Effector memory CD8-positive, alpha-beta T cell (primary cell): ENCODE results near the gene ACSM6.

Experiments
- ATAC-seq: fragments of 150-1000 bp; cut with Tn5 transposase; replicated peaks from 2 replicates; pipeline ENCODE4 v1.10.0; 2021; ENCODE audit warnings: mild to moderate bottlenecking, moderate library complexity
- DNase-seq, 3 experiments: peaks; one replicate each; pipeline ENCODE4 v3.0.0; 2021
- H3K27ac Mint-ChIP-seq, 2 donors: one replicate each; pipeline ENCODE4 v1.8.0; 2022; ENCODE audit warnings: mild to moderate bottlenecking in 2 of 2, mixed read lengths in 2 of 2, moderate library complexity in 2 of 2
- H3K27me3 Mint-ChIP-seq, 2 donors: one replicate each; pipeline ENCODE4 v1.8.0; 2022; ENCODE audit warnings: mixed read lengths in 2 of 2
- H3K36me3 Mint-ChIP-seq: one replicate; pipeline ENCODE4 v1.8.0; 2022; ENCODE audit warnings: mild to moderate bottlenecking, moderate library complexity, mixed read lengths; ENCODE audit not compliant: insufficient read depth
- H3K4me1 Mint-ChIP-seq, 2 donors: one replicate each; pipeline ENCODE4 v1.8.0; 2022; ENCODE audit warnings: low read depth in 2 of 2, mixed read lengths in 2 of 2
- H3K4me3 Mint-ChIP-seq, 2 donors: one replicate each; pipeline ENCODE4 v1.8.0; 2022; ENCODE audit warnings: mild to moderate bottlenecking in 2 of 2, mixed read lengths in 2 of 2, moderate library complexity in 2 of 2
- H3K9me3 Mint-ChIP-seq, 2 donors: one replicate each; pipeline ENCODE4 v1.8.0; 2022; ENCODE audit warnings: mixed read lengths in 2 of 2

Gene ACSM6

DNA sequence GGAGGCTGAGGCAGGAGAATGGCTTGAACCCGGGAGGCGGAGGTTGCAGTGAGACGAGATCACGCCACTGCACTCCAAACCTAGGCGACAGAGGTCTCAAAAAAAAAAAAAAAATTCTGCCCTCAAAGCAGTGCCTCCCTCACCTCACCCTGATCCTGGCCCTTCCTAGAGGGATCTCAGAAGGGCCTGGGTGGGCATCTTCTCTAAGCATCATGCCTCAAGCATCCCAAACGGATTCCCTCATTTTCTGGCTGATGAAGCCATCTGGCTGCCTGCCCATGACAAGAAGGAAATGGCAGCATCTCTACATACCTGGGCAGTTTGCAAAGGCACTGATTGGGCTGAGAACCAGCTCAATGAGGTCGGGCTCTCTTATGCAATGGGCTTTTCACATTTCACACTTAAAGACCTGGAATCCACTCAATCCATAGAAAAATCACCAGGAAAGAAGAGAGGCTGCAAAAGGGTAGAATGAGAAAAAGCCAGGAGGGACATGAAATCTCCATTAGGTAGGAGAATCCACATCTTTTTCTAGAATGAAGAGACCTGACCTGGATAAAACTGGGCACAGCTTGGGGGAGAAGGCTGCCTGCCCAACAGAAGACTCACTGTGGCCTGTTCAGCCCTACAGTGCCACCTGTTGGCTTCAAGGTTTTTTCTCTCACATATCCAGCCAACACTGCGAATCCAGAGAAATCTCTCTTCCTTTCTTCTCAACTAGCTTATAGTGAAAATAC is 48.7 kb downstream of the ACSM6 start:
- peaks cover 0 to 15% of the 10 kb centered on the region in 2 donors for H3K27me3 Mint-ChIP-seq
- ATAC-seq (no peak), DNase-seq (no peak)
- H3K4me1 Mint-ChIP-seq, result peaks cover 3% of the 10 kb centered on the region in 2 donors
- H3K36me3 Mint-ChIP-seq, result no peaks in the 10 kb centered on the region
- H3K9me3 Mint-ChIP-seq, result no peaks in the 10 kb centered on the region
- no peak overlapping the region for H3K27ac Mint-ChIP-seq
- no peak overlapping the region for H3K4me3 Mint-ChIP-seq

DNA sequence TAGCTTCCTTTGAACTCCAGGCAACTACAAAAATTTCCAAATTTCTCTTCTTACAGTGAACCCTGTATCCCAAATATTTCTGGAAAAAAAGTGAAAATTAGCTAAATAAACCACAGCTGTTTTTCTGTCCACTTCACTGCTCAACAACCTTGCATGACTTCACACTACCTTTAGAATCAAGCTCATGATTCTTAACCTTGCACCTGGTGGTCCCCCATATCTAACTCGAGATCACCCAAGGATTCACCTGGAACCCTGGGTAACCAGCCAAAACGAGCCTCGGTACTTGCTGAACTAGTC is 49.2 kb downstream of the ACSM6 start:
- Mint-ChIP-seq H3K4me3 (no peak overlapping the region), H3K4me1 (peaks cover 3% of the 10 kb centered on the region in 2 donors), H3K27ac (no peak overlapping the region), H3K9me3 (no peaks in the 10 kb centered on the region), H3K27me3 (peaks cover 0 to 15% of the 10 kb centered on the region in 2 donors), H3K36me3 (no peaks in the 10 kb centered on the region)
- ATAC-seq (no peak), DNase-seq (no peak)

DNA sequence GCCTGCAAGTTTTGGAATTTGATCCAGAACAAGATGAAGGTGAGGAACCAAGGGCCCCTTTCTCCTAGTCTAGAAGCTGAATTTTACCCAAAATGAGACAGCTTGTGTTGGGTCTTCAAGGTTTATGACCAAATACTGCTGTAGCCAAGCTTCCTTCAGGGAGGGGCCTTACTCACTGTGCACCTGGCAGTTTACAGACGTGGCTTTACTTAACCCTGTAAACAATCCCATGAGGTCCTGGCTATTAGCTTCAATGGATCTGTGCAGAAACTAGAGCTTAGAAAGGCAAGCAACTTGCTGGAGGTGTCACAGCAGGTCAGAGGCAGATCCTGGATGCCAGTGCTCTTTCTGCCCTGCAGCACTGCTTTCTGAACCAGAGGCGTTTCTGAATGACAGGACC is 50.1 kb downstream of the ACSM6 start:
- ATAC-seq, result no peak
- Mint-ChIP-seq H3K27me3 (peaks cover 0 to 15% of the 10 kb centered on the region in 2 donors), H3K36me3 (no peaks in the 10 kb centered on the region), H3K27ac (no peak overlapping the region), H3K9me3 (no peaks in the 10 kb centered on the region), H3K4me1 (peaks cover 3% of the 10 kb centered on the region in 2 donors), H3K4me3 (no peak overlapping the region)
- DNase-seq, result no peak

DNA sequence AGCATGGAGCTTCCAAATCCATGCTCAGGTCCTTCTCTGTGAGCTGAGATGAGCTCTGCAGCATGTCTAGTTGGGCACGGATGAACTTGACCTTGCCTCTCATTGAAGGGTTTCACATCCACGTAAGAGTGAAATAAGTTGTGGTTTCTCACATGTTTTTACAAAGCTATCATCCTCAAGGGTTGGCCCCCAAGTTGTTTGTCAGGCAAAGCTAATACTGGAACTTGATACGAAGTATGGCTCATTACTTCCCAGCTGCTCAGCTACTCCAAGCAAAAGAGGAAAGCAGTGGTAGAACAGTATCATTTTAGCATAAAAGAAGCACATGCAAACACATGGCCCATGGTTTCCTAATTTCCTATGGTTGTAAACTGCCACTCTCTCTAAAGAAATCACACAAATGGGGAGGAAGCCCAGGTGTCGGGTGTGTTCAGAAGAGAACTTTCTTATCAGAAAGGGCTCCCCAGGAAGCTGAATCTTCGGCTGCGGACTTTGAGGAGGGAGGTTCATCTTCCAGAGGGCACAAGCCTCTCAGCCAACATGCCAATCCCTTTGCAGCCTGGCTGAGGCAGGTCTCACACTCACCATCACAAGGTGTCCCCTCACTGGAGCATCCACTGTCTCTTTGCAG is 51.5 kb downstream of the ACSM6 start:
- Mint-ChIP-seq H3K4me3 (no peak overlapping the region), H3K27ac (no peak overlapping the region)
- ATAC-seq, result no peak

DNA sequence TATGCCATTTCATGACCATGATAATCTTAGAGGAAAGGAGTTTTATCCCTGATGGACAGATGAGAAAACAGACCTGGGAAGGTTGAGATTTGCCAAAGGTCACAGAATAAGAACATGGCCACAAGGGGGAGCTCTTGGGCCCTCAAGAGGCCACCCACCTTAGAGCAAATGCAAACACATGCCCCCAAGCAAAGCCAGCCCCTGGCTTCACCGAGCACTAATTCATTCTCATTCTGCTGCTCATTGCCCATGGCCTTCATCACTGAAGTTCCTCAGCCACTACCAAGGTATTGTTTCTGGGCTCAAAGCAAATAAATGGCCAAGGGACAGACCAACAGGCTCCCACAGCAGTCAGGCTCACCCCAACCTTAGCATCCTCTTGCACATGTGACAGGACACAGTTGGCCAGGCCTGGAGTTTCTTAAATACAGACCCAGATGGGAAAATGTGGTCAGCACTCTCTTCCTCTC is 52.6 kb downstream of the ACSM6 start:
- peaks cover 0 to 24% of the 10 kb centered on the region in 2 donors for H3K27me3 Mint-ChIP-seq
- H3K27ac Mint-ChIP-seq, result no peak overlapping the region
- H3K4me3 Mint-ChIP-seq, result no peak overlapping the region
- H3K4me1 Mint-ChIP-seq, result peaks cover 3% of the 10 kb centered on the region in 2 donors
- DNase-seq (peak; percentile 52 to 63 (median 57)), ATAC-seq (peak; percentile 52)
- no peaks in the 10 kb centered on the region for H3K9me3 Mint-ChIP-seq
- peaks cover under 1% of the 10 kb centered on the region for H3K36me3 Mint-ChIP-seq

More for the DNA sequence above, 51.5 kb downstream of the ACSM6 start:
- DNase-seq, result no peak
- peaks cover 0 to 15% of the 10 kb centered on the region in 2 donors for H3K27me3 Mint-ChIP-seq
- no peaks in the 10 kb centered on the region for H3K36me3 Mint-ChIP-seq
- H3K4me1 Mint-ChIP-seq, result peaks cover 3% of the 10 kb centered on the region in 2 donors
- H3K9me3 Mint-ChIP-seq, result no peaks in the 10 kb centered on the region

DNA sequence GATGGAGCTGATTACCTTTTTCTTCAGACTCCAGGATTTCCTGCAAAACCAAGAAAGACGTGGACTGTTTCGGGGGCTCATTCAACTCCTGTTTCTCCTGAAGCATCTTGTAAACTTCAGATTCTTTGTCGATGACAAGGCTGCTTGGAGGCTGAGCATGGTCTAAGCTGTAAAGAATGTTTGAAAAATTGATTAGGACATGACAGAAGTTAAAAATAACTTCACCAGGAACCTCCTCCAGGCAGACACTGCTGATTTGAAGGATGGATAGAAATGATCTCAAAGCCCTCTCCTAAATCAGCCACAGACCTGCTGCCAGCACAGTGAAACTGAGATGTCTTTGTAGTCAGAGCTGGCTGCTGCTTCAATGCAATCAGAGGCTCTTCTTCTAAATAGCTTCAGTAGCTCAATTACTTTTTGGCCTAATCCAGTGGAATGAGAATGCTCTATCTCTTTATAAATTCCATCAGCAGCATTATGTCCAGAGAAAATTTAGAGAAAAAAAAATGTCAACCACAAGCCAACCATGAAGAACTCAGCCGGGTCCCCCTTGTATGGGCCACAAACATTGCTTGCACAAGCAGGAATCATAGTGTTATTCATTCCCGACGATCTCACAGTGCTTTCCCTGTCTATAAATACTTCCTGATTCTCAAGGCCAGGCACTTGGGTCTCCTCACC is 53.3 kb downstream of the ACSM6 start:
- no peak overlapping the region for H3K4me3 Mint-ChIP-seq
- peaks cover 3% of the 10 kb centered on the region for H3K36me3 Mint-ChIP-seq
- H3K9me3 Mint-ChIP-seq, result no peaks in the 10 kb centered on the region
- DNase-seq (no peak), ATAC-seq (no peak)
- peaks cover 0 to 24% of the 10 kb centered on the region in 2 donors for H3K27me3 Mint-ChIP-seq
- peaks cover 3% of the 10 kb centered on the region in 2 donors for H3K4me1 Mint-ChIP-seq
- peak overlapping the region in 1 of 2 donors; percentile 18 for H3K27ac Mint-ChIP-seq

DNA sequence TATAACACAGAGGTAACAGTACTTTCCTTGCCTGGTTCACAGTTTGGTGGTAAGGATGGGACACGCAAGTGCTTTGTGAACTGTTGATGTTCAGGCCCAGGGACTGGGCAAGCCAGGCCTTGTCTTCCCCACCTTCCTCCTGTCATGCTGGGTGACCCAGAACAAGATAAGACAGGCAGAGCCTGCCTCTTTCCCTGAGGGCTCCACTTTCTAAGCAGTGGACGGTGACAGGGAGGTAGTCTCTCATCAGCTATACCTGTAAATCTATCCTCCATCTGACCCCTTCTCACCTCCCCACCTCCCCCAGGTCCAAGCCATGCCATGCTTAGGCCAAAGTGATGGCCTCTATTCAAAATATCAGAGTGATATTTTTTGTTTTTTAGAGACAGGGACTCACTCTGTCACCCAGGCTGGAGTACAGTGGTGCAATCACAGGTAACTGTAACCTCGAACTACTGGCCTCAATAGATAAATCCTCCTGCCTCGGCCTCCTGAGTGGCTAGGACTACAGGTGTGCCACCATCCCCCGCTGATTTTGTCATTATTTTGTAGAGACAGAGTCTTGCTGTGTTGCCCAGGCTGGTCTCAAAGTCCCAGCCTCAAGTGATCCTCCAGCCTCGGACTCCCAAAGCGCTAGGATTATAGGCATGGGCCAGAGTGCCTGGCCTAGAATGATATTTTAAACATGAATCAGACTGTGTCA is 54.0 kb downstream of the ACSM6 start:
- no peaks in the 10 kb centered on the region for H3K9me3 Mint-ChIP-seq
- peaks cover 3% of the 10 kb centered on the region for H3K36me3 Mint-ChIP-seq
- no peak for DNase-seq
- ATAC-seq, result no peak
- H3K4me3 Mint-ChIP-seq, result no peak overlapping the region
- peak overlapping the region in 1 of 2 donors; percentile 18 for H3K27ac Mint-ChIP-seq
- H3K4me1 Mint-ChIP-seq, result peaks cover 3% of the 10 kb centered on the region in 2 donors
- H3K27me3 Mint-ChIP-seq, result peaks cover 0 to 24% of the 10 kb centered on the region in 2 donors

DNA sequence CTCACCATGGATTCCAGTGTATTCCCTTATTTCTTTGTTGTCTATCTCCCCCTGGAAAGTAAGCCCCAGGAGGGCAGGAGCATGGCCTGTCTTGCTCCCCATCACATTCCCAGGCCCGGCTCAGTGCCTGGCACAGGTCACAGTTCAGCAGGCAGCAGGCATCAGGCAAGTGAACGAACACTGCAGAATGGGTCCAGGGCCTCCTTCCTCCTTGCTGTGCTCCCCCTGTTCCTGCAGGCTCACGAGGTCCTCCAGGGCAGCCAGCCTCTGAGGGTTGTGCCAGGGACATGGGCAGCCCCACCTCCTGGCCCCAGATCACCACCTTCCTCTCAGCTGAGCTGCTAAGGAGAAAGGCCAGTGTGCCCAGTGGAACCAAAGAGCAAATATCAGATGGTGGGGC is 55.0 kb downstream of the ACSM6 start:
- Mint-ChIP-seq H3K36me3 (peaks cover 3% of the 10 kb centered on the region), H3K4me3 (no peak overlapping the region), H3K27me3 (peaks cover 0 to 24% of the 10 kb centered on the region in 2 donors), H3K9me3 (no peaks in the 10 kb centered on the region), H3K27ac (no peak overlapping the region), H3K4me1 (peaks cover 3% of the 10 kb centered on the region in 2 donors)
- ATAC-seq (no peak), DNase-seq (no peak)

DNA sequence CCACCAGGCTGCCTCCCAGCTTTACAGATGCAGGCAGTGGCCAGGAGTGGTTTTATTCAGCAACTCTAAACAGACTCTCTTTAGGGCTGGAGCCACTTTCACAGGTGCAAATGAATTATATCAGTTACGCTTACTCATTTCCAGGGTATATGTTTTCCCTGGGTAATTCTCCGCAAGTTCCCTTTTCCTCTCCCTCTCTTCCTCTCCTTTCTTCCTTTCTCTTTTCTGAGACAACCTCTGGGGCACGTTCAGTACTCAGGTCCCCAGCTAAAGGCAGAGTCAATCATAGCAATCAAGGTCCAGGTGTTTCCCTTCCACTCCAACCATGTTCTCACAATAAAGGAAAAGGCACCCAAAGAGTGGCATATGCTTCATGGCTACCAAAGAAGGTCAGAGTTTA is 55.4 kb downstream of the ACSM6 start:
- H3K27ac Mint-ChIP-seq, result no peak overlapping the region
- no peak for ATAC-seq

DNA sequence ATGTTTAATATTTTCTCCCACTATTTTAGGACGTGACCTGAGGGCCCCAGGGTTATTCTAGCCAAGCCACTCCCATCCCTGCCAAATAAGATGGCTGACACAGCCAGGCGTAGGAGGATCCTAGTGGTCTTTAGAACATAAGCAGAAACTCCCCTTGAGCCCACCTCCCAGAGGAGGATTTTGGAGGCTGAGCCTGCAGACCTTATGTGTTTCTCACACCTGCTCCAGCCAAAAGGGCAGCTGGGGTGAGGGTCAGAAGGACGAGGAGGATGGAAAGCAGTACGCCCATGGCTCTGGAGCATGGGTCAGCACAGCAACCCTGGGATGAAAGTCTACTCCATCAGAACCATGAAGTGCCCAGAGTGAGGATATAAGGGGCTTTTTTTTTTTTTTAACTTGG is 56.8 kb downstream of the ACSM6 start:
- ATAC-seq (no peak), DNase-seq (no peak)
- peaks cover 3% of the 10 kb centered on the region for H3K36me3 Mint-ChIP-seq
- H3K27ac Mint-ChIP-seq, result no peak overlapping the region
- no peaks in the 10 kb centered on the region for H3K9me3 Mint-ChIP-seq
- H3K4me1 Mint-ChIP-seq, result peaks cover under 1% of the 10 kb centered on the region in 2 donors
- H3K27me3 Mint-ChIP-seq, result peaks cover 0 to 14% of the 10 kb centered on the region in 2 donors
- H3K4me3 Mint-ChIP-seq, result no peak overlapping the region

More for the DNA sequence above, 55.4 kb downstream of the ACSM6 start:
- H3K9me3 Mint-ChIP-seq, result no peaks in the 10 kb centered on the region
- H3K27me3 Mint-ChIP-seq, result peaks cover 0 to 24% of the 10 kb centered on the region in 2 donors
- no peak for DNase-seq
- H3K4me1 Mint-ChIP-seq, result peaks cover 3% of the 10 kb centered on the region in 2 donors
- H3K36me3 Mint-ChIP-seq, result peaks cover 3% of the 10 kb centered on the region
- H3K4me3 Mint-ChIP-seq, result no peak overlapping the region

DNA sequence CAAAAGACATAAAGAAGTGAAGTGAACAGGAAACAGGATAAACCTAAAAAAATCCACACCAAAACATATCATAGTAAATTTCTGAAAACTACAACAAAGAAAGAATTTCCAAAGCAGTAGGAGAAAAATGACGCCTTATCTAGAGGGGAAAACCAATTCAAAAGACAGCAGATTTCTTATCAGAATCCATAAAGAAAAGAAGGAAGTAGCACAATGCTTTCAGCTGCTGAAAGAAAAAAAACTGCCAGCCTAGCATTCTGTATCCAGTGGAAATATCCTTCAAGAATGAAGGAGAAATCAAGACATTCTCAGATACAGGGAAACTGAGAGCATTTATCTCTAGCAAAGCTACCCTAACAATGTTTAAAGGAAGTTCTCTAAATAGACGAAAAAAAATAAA is 59.0 kb downstream of the ACSM6 start:
- no peak overlapping the region for H3K4me3 Mint-ChIP-seq

DNA sequence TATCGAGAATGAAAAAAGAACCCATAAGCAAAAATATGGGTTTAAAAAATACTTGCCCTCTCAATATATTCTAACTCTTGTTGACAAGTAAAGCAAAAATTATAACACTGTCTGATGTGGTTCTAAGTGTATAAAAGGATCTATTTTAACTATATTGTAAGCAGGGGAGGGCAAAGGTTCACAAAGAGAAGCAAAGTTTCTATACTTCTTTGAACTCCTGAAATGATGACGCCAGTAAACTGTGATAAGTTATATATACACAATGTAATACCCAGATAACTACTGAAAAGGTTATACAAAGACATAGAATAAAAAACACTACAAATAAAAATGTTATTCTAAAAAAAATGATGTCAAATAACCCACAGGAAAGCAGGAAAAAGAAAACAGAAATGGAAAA is 59.6 kb downstream of the ACSM6 start:
- H3K9me3 Mint-ChIP-seq, result no peaks in the 10 kb centered on the region
- H3K4me1 Mint-ChIP-seq, result no peaks in the 10 kb centered on the region
- no peak for DNase-seq
- no peak overlapping the region for H3K4me3 Mint-ChIP-seq
- H3K27ac Mint-ChIP-seq, result no peak overlapping the region
- no peak for ATAC-seq
- H3K27me3 Mint-ChIP-seq, result peaks cover 0 to 9% of the 10 kb centered on the region in 2 donors
- peaks cover 6% of the 10 kb centered on the region for H3K36me3 Mint-ChIP-seq

More for the DNA sequence above, 59.0 kb downstream of the ACSM6 start:
- ATAC-seq (no peak), DNase-seq (no peak)
- H3K36me3 Mint-ChIP-seq, result peaks cover 3% of the 10 kb centered on the region
- no peaks in the 10 kb centered on the region for H3K4me1 Mint-ChIP-seq
- H3K27ac Mint-ChIP-seq, result peak overlapping the region in 1 of 2 donors; percentile 5
- H3K27me3 Mint-ChIP-seq, result peaks cover 0 to 9% of the 10 kb centered on the region in 2 donors
- no peaks in the 10 kb centered on the region for H3K9me3 Mint-ChIP-seq

DNA sequence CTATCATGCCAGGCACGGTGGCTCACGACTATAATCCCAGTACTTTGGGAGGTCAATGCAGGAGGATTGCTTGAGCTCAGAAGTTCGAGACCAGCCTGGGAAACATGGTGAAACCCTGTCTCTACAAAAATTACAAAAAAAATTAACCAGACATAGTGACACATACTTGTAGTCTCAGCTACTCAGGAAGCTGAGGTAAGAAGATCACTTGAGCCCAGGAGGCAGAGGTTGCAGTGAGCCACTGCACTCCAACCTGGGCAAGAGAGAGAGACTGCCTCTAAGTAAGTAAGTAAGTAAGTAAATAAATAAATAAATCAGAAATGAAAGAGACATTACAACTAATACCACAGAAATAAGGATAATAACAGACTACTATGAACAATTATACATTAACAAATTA is 60.6 kb downstream of the ACSM6 start:
- Mint-ChIP-seq H3K9me3 (no peaks in the 10 kb centered on the region), H3K4me3 (no peak overlapping the region), H3K36me3 (peaks cover 6% of the 10 kb centered on the region), H3K4me1 (no peaks in the 10 kb centered on the region), H3K27ac (no peak overlapping the region), H3K27me3 (peaks cover 0 to 9% of the 10 kb centered on the region in 2 donors)
- DNase-seq (no peak), ATAC-seq (no peak)
